Choroid plexus epithelial cell (primary cell): ENCODE measurements around the gene PRKCA.

Experiments
- DNase-seq: peaks from one replicate; pipeline ENCODE4 v3.0.0-alpha.2; 2010; ENCODE audit warnings: low read depth
- H3K4me3 ChIP-seq: 2 replicates; pipeline ENCODE4 v1.5.1; 2011; ENCODE audit warnings: low read depth, mild to moderate bottlenecking, control low read depth, low read length, moderate library complexity
- CTCF ChIP-seq: conservative IDR thresholded peaks from 2 replicates; pipeline ENCODE4 v1.5.1; 2011; ENCODE audit warnings: low read depth, mild to moderate bottlenecking, control low read depth, inconsistent platforms, low read length, moderate library complexity

PRKCA gene

GRCh38 chr17:66420961-66421371, 118.6 kb downstream of the PRKCA start:
- no peak for DNase-seq
- TF ChIP-seq CTCF, result no peak
- H3K4me3 ChIP-seq, result no peak overlapping the region

- H3K4me3 ChIP-seq, result no peak overlapping the region
- no peak for TF ChIP-seq CTCF
- DNase-seq, result no peak
Observed at GRCh38 chr17:66422186-66422585, 119.8 kb downstream of the PRKCA start.

DNA sequence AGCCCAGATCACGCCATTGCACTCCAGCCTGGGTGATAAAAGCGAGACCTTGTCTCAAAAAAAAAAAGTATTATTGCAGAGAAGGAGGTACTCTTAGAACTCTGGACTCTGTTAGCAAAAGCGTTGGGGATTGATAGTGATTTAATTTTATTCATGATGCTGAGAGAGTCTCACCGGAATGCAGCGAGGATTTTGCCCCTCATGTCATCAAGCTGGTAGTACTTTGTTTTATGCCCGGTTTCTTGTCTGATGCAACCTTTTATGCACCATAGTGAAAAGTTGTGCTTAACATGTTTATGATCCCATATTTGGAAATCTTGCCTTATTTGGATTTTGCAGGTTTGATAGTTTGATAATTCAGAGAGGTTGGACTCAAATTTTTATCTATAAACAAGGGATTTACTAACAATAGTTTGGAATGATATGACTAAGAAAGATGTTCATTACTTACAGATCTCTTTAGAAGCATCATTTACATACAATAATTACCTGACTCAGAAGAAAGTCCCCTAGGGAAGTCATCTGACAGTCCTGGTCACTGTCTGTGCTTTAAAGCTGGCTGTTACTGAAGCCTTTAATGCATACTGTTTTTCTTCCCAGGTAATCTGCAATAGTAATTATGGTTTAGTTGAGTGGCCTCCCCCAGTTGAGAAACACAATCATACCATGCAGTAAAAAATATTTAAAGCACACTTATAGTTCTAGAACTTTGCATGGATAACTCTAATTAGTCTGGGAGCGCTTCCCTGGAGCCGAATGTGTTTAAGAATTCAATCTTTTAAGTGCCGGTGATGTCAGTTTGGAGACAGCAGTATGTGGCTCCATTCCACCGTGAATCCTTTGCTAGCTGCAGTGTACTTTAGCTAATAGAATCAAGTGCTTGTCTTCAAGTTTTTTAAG, 120.9 kb downstream of the PRKCA start:
- DNase-seq, result no peak
- H3K4me3 ChIP-seq, result no peak overlapping the region
- no peak for TF ChIP-seq CTCF

DNA sequence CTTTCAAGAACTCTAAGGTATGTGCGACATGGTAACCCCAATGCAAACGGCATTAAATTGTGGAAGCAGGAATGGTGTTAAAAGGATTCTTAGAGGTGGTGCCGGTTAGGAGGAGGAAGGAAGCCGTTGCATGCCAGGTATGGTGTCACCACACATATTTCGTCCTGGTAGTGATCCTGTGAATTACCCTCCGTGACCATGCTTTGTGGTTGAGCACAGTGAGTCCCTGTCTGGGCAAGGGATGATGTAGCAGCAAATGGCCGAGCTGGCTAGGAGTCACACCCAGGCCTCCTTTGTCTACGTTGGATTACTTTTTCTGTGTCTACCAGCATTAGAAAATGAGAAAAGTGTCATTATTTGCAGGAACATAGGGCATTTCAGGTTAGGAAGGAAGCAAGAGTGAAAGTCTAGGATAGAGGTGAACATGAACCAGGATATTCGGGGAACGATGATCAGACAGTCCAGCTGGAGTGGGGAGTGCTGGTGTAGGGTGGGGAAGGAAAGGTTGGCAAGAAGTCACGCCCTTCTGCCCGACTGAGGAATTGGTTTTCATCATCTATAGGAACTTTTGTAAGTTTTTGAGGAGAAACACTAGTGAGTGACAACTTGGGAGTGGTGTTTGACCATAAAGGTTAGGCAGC, 123.5 kb downstream of the PRKCA start:
- no peak for DNase-seq
- no peak for TF ChIP-seq CTCF
- no peak overlapping the region for H3K4me3 ChIP-seq

- TF ChIP-seq CTCF, result peak; percentile 55
- H3K4me3 ChIP-seq, result no peak overlapping the region
- peak; percentile 56 for DNase-seq
Observed at GRCh38 chr17:66426397-66427033, 124.1 kb downstream of the PRKCA start.

GRCh38 chr17:66427134-66427533, 124.7 kb downstream of the PRKCA start:
- H3K4me3 ChIP-seq, result no peak overlapping the region
- no peak for DNase-seq
- TF ChIP-seq CTCF, result no peak
